ENCODE results near the gene TMEM52.

GRCh38 chr1:1877865-1878436 lies 41.1 kb downstream of the TMEM52 start:
- TF ChIP-seq, protein P1, sequence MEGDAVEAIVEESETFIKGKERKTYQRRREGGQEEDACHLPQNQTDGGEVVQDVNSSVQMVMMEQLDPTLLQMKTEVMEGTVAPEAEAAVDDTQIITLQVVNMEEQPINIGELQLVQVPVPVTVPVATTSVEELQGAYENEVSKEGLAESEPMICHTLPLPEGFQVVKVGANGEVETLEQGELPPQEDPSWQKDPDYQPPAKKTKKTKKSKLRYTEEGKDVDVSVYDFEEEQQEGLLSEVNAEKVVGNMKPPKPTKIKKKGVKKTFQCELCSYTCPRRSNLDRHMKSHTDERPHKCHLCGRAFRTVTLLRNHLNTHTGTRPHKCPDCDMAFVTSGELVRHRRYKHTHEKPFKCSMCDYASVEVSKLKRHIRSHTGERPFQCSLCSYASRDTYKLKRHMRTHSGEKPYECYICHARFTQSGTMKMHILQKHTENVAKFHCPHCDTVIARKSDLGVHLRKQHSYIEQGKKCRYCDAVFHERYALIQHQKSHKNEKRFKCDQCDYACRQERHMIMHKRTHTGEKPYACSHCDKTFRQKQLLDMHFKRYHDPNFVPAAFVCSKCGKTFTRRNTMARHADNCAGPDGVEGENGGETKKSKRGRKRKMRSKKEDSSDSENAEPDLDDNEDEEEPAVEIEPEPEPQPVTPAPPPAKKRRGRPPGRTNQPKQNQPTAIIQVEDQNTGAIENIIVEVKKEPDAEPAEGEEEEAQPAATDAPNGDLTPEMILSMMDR (IDR thresholded peaks at IDR 0.05) = no peak
- no peak for TF ChIP-seq POLR2A (IDR thresholded peaks at IDR 0.05; ENCODE audit: low read depth)
- no peak for TF ChIP-seq EP300 (IDR thresholded peaks at IDR 0.05)
